HuH-7.5 (cell line): Measurements from ENCODE around the gene SLC38A2.

ENCODE experiments used
- DNase-seq: peaks from one replicate; pipeline ENCODE4 v3.0.0; 2011; ENCODE audit warnings: low spot score

The SLC38A2 gene

GRCh38 chr12:46374711-46375110 lies 2.1 kb upstream of the SLC38A2 start:
- DNase-seq = no peak

GRCh38 chr12:46374310-46374709 lies 1.7 kb upstream of the SLC38A2 start:
- DNase-seq = no peak

DNA sequence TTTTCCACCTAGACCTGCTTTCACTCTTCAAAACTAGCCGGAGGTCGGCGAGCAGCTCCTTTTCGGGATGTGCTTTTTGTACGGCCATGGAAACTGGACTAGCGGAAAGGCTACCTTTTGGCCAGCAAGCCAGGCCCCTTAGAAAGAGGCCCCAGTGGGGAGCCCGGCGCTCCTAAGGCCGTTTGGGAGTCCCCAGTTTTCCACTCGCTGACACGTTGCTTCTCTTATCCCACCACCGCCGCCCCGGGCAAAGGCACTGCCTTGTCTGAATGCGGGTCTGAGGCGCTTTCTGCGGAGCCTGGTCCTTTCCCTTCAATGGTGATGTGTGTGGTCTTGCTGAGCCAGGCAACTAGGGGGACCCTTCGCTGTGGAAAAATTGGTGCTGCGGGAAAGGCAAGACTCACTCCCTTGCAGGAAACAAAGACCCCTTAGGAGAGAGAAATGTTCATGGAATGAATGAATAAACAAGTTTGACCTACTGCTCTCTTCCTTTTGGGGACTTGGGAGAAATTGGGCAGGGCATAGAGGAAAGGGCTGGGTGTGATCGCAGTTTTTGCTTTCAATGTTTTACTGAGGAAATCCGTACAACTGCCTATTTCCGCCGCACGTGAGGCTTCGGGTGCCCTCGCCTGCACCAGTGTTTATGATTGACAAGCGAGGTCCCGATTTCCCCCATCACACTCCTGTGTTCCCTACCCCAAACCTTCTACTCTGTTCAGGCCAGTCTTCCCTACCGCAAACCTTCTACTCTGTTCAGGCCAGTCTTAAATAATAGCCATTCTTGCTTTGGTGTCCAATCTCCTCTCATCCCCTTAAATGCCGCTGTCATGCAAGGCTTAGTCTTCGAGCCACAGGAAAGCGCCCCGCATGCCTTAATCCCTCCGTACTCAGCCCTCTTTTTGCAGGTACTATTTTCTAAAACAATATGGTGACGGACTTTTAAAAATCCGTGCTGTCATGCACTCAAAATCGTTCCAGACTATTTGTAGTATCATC lies 1.0 kb upstream of the SLC38A2 start:
- peak; percentile 62 for DNase-seq

GRCh38 chr12:46371718-46372543 lies 642 bp downstream of the SLC38A2 start:
- DNase-seq = peak; percentile 76

- peak; percentile 84 for DNase-seq
These were observed 1.5 kb downstream of the SLC38A2 start for GRCh38 chr12:46370792-46371717.

- DNase-seq = no peak
These were observed 2.2 kb downstream of the SLC38A2 start for GRCh38 chr12:46370380-46370734.

DNA sequence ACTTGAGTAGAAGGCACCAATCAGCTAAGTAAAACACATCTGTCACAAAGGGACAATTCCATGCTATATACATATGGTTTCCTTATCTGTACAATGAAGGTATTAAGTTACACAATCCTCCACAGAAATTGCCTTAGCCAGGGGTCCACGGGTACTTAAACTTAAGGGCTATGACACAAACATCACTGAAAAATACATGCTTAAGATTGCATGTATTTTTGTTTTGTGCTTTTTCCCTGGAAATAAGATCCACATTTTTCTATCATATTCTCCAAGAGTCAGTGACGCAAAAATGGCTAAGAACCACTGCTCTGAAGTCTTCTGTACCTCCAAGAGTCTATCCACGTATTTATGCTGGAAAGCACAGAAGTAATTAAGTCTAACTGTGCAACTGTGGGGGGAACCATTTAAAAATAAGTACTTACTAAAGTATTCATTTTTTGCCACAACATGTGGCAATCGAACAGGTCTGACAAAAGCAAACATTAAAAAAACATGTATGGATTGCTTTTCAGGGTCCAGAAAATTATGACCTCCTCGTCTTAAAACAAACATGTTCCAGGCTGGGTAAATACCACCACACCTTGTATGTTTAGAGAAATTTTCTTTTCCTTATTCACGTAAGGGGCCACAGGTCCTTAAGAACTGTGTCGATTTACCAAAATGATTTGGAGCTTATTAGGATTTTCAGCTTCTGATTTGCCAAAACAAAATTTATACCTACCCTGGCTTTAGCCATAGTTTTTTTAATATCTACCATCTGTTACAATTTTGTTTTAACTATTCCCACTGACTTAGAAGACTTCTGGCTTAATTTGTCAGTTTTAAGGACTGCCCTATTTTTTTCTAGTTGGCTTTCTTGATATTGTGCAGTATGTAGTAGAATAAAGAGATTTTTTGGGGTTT lies 2.8 kb downstream of the SLC38A2 start:
- DNase-seq = no peak

DNA sequence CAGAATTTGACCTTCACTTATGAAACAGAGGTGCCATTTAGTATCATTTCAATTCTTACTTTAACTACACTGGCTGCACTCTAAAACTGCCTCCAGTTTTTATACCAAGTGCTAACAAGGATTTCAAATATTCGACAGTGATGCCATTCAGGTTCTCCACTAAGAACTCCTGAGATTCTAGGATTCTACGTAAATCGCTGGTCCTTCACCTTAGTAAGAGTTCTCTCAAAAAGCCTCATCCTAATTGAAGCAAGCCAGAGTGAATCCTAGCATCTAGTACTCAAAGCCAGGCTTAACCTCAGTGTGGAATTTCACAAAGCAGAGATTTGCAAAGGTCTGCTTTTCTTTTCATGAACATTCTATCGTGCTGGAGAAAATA lies 3.5 kb downstream of the SLC38A2 start:
- DNase-seq = no peak

GRCh38 chr12:46368684-46369083 lies 3.9 kb downstream of the SLC38A2 start:
- no peak for DNase-seq

GRCh38 chr12:46368138-46368537 lies 4.4 kb downstream of the SLC38A2 start:
- DNase-seq = no peak

- DNase-seq = no peak
These were observed 5.1 kb downstream of the SLC38A2 start for GRCh38 chr12:46367351-46368029.

GRCh38 chr12:46366771-46367170 lies 5.8 kb downstream of the SLC38A2 start:
- DNase-seq = no peak

- DNase-seq = no peak
These were observed 6.6 kb downstream of the SLC38A2 start for GRCh38 chr12:46365951-46366379.

GRCh38 chr12:46364777-46365580 lies 7.6 kb downstream of the SLC38A2 start:
- DNase-seq = no peak

DNA sequence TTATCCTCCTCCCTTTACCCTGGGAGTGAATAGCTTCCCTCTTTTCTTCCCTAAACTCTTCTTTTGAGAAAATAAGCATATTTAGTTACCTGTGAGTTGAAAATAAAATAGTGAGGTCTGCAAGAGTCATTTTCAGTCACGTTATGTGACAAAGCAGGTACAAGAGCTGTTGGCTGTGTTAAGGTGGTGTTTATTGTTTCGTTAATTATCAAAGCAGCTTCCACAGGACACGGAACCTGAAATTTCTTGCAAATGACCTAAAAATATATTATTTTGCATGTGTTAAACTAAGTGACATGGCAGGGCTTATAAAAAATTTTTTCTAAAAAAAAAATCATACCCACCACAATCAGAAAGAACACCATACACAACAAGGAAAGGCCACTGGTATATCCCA lies 8.3 kb downstream of the SLC38A2 start:
- DNase-seq = no peak

DNA sequence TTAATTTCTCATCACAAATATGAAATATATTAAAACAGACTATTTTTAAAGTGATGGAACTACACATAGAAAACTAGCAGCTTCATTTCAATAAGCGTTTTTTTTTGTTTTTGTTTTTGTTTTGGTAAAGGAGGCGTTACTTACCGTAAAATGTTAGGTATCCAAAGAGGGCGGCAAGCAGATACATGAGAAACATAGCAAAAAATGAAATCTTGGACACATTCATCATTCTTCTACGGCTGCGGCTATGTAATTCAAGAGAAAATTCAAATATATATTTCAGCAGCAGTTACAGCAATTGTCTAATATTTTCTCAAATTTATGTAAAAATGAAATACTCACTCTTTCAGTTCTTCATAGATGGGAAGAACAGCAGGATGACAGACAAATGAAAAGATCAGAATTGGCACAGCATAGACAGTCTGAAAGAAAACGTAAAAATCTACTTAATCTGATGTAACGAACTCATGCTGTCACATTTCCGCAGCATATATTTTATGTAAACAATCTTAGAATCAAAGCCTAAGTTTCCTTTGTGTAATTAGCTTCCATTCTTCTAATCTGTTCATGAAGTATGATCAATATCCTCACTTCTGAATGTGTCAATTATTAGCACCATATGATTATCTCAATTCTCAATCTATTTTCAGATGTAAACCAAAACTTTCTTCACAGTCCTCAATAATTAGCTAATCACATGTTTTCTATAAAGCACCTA lies 8.8 kb downstream of the SLC38A2 start:
- no peak for DNase-seq

- no peak for DNase-seq
These were observed 9.5 kb downstream of the SLC38A2 start for GRCh38 chr12:46362895-46363581.

DNA sequence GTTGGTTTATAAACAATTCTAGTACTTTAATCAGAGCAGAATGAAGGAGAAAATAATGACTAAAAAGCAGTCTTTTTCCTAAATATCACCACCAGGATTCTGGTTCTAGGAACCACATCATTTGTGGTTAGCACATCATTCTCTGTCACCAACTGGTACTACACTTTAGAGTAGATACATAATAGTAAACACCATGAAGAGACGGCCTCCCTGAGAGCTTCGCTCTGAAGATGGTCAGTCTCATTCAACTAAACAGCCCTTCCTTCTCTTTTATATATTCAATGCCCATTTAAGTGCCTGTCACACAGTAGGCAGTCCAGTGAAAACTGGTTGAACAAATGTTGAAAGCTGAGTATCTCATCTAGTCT lies 10.9 kb downstream of the SLC38A2 start:
- DNase-seq = no peak
